Astrocyte of the cerebellum (primary cell): ENCODE measurements around the gene CMTM5.
A peak's percentile ranks its signal among the peaks of the same experiment; 100 is the strongest.

Experiments used
- DNase-seq: peaks from one replicate; pipeline ENCODE4 v3.0.0-alpha.2; 2011; ENCODE audit warnings: low read depth
- H3K4me3 ChIP-seq: 2 replicates; pipeline ENCODE4 v1.5.1; 2011; ENCODE audit warnings: mild to moderate bottlenecking, low read depth, low read length, moderate library complexity
- CTCF ChIP-seq: IDR thresholded peaks from 2 replicates; pipeline ENCODE4 v1.5.1; 2012; ENCODE audit warnings: low read length, low read depth, moderate library complexity, mild to moderate bottlenecking; ENCODE audit errors: missing control alignments
- in situ Hi-C: cut with HindIII; loops from 2 replicates; pipeline ENCODE4 v1.10.0; 2017; ENCODE audit warnings: low sequenced_read_pairs

The CMTM5 gene

GRCh38 chr14:23346693-23347405 lies 30.0 kb upstream of the CMTM5 start:
- in situ Hi-C loops, result no loop called here
- H3K4me3 ChIP-seq, result no peak overlapping the region
- DNase-seq, result no peak
- TF ChIP-seq CTCF, result no peak

GRCh38 chr14:23347406-23348296 lies 29.2 kb upstream of the CMTM5 start:
- DNase-seq, result no peak
- H3K4me3 ChIP-seq, result no peak overlapping the region
- in situ Hi-C loops, result no loop called here
- TF ChIP-seq CTCF, result no peak

GRCh38 chr14:23348297-23348655 lies 28.6 kb upstream of the CMTM5 start:
- no peak overlapping the region for H3K4me3 ChIP-seq
- DNase-seq, result no peak
- TF ChIP-seq CTCF, result no peak
- in situ Hi-C loops, result no loop called here

GRCh38 chr14:23349156-23349845 lies 27.5 kb upstream of the CMTM5 start:
- no peak for DNase-seq
- in situ Hi-C loops, result no loop called here
- no peak for TF ChIP-seq CTCF
- H3K4me3 ChIP-seq, result no peak overlapping the region

- no peak for DNase-seq
- in situ Hi-C loops, result no loop called here
Measured at GRCh38 chr14:23351681-23352505, 25.0 kb upstream of the CMTM5 start.

More at GRCh38 chr14:23351681-23352505, 25.0 kb upstream of the CMTM5 start:
- no peak for TF ChIP-seq CTCF
- H3K4me3 ChIP-seq, result peak overlapping the region; percentile 75
